GM12872 (cell line): Measurements from ENCODE around the gene FRMD5.

Source experiments
- CTCF ChIP-seq: IDR thresholded peaks from 3 replicates; pipeline ENCODE4 v1.5.1; 2011; ENCODE audit warnings: low read depth, mild to moderate bottlenecking, low read length, moderate library complexity; ENCODE audit not compliant: insufficient read depth

FRMD5 gene

DNA sequence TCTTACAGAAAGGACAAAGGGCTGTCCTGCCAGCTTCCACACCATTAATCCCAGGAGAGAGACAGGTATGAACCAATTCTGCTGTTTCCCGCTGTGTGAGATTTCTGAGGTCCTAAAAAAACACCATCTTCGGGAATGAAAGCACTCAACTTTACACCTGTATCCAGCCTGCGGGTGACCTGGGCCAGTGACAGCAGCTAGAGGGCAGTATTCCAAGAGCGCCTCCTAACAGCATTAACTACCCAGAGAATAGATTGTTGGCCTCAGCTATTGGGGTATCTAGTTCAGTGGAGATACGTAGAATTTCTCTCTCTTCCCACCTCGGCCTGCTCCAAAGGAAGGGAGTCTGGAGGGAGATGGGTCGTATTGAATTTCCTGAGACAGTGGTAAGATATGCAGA is 313.1 kb downstream of the FRMD5 start:
- TF ChIP-seq CTCF = peak; percentile 52

DNA sequence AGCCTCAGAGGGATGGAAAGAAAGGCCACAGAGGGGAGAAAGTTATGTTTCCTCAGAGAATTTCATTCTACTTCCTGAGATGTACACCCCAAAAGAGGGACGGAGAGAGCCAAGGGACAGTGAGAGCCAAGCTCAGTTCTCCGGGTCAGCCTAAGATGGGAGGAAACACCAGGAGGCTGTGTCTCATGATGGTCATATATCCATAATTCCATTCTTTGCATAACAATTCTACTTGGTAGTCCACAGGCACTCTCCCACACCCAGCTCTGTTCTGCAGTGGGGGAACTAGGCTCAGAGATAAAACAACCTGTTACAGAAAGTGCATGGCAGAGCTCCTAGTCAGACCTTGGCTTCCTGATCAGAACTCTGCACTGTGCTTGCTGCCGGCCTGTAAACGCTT is 313.8 kb downstream of the FRMD5 start:
- TF ChIP-seq CTCF = no peak

- no peak for TF ChIP-seq CTCF
Measured at GRCh38 chr15:43880406-43881194, 314.5 kb downstream of the FRMD5 start.

GRCh38 chr15:43879386-43880355 is 315.4 kb downstream of the FRMD5 start:
- TF ChIP-seq CTCF = no peak

- no peak for TF ChIP-seq CTCF
Measured at GRCh38 chr15:43878446-43878845, 316.6 kb downstream of the FRMD5 start.

DNA sequence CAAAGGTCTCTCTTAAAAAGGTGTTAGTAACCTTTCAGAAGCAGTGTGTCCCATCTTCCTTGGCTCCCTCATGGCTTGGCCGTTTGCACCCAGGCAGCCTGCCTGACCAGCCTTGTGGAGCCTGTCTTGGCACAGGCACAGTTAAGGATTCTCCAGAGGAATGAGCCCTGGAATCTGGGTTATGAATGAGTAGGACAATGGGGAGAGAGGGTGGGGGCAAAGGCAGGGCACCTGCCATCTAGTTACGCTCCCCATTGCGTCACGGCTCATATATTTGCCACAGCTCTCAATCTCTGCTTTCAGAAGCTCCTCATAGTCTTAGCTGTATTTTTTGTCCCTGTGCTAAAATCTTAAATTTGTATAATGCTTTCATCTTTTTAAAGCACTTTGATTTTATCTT is 317.7 kb downstream of the FRMD5 start:
- no peak for TF ChIP-seq CTCF

DNA sequence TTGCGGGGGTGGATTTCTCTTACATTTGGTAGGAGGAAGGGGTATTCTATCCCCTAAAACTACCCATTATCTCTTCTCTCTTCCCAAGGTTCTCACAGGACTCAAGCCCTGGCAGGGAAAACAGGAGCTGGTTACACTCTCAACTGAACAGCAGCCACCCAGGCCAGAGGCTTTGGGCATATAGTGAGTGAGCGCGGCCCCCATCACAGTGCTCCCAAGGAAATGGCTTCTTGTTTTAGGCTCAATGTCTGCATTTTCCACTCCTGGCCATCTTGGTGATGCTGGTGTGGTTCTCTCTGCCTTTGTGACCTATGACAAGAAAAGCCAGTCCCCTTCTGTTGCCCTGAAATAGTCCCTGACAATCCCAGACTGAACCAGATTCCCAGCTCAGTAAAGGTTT is 318.2 kb downstream of the FRMD5 start:
- no peak for TF ChIP-seq CTCF
